ENCODE measurements around the gene ZIC2.

The ZIC2 gene

GRCh38 chr13:99960663-99961311 lies 20.8 kb upstream of the ZIC2 start:
- DNase-seq, result no peak

- DNase-seq, result no peak
These were observed 19.9 kb upstream of the ZIC2 start for GRCh38 chr13:99961636-99962035.

GRCh38 chr13:99962242-99962641 lies 19.3 kb upstream of the ZIC2 start:
- DNase-seq, result peak; percentile 70

GRCh38 chr13:99963816-99964339 lies 17.7 kb upstream of the ZIC2 start:
- DNase-seq, result no peak

- DNase-seq, result no peak
These were observed 16.1 kb upstream of the ZIC2 start for GRCh38 chr13:99965329-99966000.

- no peak for DNase-seq
These were observed 15.3 kb upstream of the ZIC2 start for GRCh38 chr13:99966064-99966805.

GRCh38 chr13:99967498-99967868 lies 14.1 kb upstream of the ZIC2 start:
- no peak for DNase-seq

- no peak for DNase-seq
These were observed 13.6 kb upstream of the ZIC2 start for GRCh38 chr13:99967869-99968520.

GRCh38 chr13:99968521-99969452 lies 12.8 kb upstream of the ZIC2 start:
- DNase-seq, result no peak

- DNase-seq, result no peak
These were observed 12.1 kb upstream of the ZIC2 start for GRCh38 chr13:99969453-99969918.

- peak; percentile 82 for DNase-seq
These were observed 11.5 kb upstream of the ZIC2 start for GRCh38 chr13:99969919-99970650.

- peak; percentile 69 for DNase-seq
These were observed 10.7 kb upstream of the ZIC2 start for GRCh38 chr13:99970651-99971575.

GRCh38 chr13:99971576-99972189 lies 9.9 kb upstream of the ZIC2 start, which contains the start of gene ZIC5:
ZIC5 (minus strand) TSS chr13:99971767; CDS start chr13:99971603, 164 bp downstream.
- no peak for DNase-seq

- no peak for DNase-seq
These were observed 9.3 kb upstream of the ZIC2 start for GRCh38 chr13:99972190-99972731.

GRCh38 chr13:99973163-99973807 lies 8.3 kb upstream of the ZIC2 start:
- DNase-seq, result no peak

GRCh38 chr13:99973808-99974185 lies 7.8 kb upstream of the ZIC2 start:
- DNase-seq, result no peak

GRCh38 chr13:99974296-99974938 lies 7.2 kb upstream of the ZIC2 start:
- no peak for DNase-seq

GRCh38 chr13:99974939-99975561 lies 6.5 kb upstream of the ZIC2 start:
- DNase-seq, result no peak
